Midbrain (tissue), 1 donor: ENCODE data around the gene CCDC15.

Source experiments
- DNase-seq: peaks from one replicate; lab custom pipeline; 2025; lab: John Stamatoyannopoulos, UW

The CCDC15 gene

DNA sequence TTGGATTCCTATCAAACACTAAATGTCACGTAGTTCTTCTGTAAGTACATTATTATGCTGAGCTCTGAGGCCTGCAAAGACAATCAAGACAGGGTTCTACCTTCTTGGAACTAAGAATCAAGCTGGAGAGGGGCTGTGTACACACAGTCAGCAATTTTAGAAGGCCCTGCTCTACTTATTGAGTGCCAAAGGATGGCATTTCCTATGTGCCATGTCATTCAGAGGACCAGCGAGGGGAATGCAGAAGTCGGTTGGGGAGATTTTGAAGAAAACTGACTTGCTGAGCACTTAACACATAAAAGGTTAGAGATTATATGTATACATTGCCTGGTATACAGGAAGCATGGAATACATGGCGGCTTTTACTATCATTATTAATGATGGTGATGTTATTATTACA is 114.4 kb downstream of the CCDC15 start:
- no peak for DNase-seq

- DNase-seq = no peak
Measured at GRCh38 chr11:125069008-125069407, 115.0 kb downstream of the CCDC15 start.

DNA sequence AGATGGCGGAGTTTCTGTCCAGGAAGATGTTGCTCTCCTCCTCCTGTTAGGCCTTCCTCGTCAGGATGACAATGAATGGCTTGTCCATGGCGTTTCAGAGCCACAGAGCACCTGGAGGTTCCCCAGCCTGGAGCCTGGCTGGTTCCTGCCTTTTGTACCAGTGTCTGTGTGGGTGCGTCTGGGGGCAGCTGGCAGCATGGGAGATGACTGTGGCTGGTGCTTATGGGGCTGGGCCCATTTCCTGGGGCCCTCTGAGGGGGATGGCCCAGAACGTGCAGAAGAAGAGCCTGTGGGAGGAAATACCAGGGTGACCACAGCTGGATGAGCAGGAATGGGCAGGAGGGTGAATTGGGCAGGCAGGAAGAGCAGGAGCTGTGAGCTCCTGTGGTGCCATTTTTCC is 115.8 kb downstream of the CCDC15 start:
- no peak for DNase-seq

- DNase-seq = peak; percentile 15
Measured at GRCh38 chr11:125070699-125071254, 116.8 kb downstream of the CCDC15 start.

DNA sequence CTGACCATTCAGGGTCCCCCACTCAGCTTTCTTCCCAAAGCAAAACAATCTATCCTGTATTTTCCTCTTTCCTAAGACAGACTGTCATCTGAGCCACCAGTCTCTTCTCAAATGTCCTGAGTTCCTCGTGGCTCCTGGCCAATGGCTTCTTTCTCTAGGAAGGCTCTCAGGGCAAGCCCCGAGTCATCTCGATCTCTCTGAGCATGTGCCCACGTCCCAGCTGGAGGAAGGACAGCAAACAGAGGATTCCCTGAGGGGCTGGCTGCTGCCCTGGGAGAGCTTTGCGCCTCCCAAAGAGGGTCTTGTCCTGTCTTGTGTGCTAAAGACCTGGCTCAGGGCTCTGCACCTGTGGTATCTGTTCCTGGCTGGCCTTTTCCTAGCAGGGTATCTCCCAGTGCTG is 117.4 kb downstream of the CCDC15 start:
- no peak for DNase-seq

- no peak for DNase-seq
Measured at GRCh38 chr11:125071846-125072217, 117.8 kb downstream of the CCDC15 start.

- peak; percentile 42 for DNase-seq
Measured at GRCh38 chr11:125072218-125072960, 118.4 kb downstream of the CCDC15 start.

DNA sequence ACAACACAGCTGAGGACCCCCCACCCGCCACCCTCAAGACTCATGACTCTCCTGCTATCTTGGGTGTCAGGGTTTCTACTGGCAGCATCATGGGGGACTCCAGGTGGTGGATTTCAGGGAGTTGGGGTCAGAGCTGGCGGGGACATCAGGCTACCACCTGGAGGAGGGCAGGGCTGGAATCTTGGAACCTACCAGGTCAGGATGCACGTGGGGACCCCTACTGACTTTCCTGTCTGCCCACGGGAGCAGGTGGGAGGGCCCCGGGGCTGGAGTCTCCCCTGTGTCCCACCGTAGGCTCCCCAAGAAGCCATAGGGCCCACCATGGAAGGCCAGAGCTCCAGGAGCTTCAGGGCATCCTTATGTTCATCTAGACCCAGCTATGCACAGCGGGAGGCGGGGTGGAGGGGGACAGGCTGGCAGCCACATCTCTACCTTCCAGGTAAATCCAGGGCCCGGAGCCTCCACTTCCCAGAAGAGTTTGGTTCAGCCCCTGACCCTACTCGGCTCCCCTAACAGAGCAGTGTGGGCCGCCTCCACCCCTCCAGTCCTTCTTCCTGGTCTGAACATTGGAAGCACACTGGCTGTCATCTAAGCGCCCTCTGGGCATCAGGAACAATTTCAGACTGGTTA is 119.1 kb downstream of the CCDC15 start:
- no peak for DNase-seq

GRCh38 chr11:125073616-125074483 is 119.8 kb downstream of the CCDC15 start:
- DNase-seq = no peak

DNA sequence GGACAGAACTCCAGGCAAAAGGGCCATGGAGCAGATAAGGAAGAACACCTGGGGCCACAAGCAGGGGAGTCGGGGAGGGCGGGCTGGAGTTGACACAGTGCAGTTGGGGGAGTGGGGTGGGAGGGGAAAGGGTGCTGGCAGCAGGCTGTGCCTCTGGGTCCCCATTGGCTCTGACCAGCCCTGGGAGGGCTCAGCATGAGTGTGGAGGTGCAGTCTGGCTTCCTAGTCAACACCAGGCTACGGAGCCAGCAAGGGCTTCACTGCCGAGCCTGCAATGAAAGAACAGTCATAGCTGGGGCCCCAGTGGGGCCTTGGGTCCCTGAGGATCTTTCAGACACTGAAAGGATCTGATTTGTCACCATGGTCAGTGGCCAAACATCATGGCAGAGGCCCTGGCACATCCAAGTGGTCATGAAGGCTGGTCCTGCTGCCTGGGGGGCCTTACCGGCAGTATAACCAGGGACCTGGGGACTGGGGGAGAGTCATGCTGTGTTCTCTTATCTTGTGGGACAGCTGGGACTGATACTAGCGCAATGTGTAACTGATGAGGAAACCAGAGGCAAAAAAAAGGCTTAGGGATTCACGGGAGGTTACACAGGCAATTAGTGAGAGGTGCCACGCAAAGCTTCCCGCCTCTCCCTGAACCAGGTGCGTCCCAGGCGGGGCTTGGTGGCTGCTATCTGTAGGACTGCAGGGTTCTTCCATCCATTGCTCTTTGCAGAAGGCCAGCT is 120.7 kb downstream of the CCDC15 start:
- no peak for DNase-seq

- no peak for DNase-seq
Measured at GRCh38 chr11:125075242-125075625, 121.2 kb downstream of the CCDC15 start.

- no peak for DNase-seq
Measured at GRCh38 chr11:125075900-125076317, 121.9 kb downstream of the CCDC15 start.

DNA sequence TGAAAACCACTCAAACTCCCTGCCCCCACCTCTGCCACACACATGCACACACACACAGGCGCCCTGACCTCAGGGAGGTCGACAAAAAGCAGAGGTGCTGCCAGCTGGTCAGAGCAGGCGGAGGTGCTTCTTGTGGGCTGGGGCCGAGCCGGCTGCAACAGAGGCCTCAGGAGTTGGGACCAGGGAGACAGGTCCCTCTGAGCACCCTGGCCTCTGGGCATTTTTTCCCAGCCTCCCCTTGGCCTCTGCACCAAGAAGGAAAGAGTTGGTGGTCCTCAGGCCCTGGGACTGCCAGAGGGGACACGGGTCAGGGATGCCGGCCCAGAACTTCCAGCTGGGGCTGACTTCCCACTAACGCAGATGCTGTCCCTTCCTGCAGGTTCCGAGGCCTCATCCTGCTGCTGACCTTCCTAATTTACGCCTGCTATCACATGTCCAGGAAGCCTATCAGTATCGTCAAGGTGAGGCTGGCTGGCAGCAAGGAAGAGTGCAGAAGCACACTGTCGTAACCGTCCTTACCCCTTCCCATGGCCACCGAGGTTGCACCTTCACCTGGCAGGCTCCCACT is 122.5 kb downstream of the CCDC15 start:
- DNase-seq = no peak

DNA sequence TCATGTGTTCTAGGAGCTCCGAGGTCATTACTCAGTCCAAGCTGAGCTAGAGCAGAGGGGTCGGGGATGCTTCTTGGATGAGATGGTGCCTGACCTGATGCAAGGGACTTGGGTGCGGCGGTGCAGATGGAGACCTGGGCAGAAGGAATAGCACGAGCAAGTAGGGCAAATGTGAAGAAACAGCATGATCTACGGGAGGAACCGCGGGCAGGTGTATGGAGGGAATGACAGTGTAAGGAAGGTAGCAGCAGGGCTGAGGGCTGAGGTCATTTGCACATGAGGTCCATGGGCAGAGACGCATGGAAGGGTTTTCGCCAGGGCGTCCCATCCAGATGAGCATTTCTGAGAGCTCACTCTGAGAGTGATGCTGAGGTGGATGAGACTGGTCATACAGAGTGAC is 124.0 kb downstream of the CCDC15 start:
- DNase-seq = no peak

DNA sequence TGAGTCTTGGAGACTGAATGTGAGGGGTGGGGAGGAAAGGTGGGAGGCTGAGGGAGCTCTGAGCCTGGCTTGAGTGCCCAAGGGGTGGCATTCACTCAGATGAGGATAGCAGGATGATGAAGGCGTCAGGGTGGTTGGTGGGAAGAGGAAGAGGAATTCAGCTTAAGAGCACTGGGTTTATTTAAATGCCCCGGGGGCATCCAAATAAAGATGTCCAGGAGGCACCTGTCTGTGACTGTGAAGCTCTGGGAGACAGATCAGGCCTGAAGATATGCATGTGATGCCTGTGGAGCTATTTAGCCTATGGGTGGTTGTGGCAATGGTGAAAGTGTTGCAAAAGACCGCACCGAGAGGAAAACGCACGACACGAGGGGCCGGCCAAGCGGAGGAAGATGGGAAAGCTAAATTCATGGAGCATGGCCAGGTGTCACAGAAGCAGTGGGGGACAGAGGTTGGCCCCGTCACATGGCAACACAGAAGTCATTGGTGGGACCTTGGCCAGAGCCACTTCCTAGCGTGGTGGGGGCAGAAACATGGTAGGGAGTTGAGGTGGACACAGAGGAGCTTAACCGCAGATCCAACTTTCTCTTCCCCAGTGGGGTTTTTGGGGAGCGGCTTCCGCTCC is 124.6 kb downstream of the CCDC15 start:
- DNase-seq = no peak

GRCh38 chr11:125079151-125079877 is 125.3 kb downstream of the CCDC15 start:
- no peak for DNase-seq

DNA sequence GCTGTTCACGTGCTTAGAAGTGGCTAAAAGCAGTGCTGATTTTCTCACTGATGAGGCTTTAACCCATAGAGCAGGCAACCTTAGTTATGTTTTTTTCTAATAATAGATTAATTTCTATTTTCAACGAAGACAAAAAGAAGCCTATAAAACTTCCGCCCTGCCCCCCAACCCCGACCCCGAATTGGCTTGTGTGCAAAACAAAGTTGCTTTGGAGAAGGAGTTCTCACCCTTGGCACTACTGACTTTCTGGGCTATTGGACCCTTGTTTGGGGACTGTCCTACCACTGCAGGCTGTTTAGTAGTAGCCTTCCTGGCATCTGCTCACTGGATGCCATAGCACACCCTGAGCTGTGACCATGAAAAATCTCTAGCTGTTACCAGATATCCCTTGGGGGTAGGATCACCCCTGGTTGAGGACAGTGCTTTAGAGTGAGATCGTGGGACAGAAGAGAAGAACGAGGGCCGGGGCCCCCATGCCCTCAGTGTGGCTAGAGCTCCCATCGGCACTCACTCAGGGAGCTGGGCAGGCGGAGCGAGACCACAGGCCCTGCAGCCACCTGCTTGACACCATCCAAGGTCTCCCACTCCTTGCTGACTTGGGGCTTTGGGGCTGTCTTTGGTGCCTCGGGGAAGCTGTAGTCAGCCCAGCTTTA is 126.0 kb downstream of the CCDC15 start:
- no peak for DNase-seq

GRCh38 chr11:125080531-125080911 is 126.5 kb downstream of the CCDC15 start:
- DNase-seq = no peak

DNA sequence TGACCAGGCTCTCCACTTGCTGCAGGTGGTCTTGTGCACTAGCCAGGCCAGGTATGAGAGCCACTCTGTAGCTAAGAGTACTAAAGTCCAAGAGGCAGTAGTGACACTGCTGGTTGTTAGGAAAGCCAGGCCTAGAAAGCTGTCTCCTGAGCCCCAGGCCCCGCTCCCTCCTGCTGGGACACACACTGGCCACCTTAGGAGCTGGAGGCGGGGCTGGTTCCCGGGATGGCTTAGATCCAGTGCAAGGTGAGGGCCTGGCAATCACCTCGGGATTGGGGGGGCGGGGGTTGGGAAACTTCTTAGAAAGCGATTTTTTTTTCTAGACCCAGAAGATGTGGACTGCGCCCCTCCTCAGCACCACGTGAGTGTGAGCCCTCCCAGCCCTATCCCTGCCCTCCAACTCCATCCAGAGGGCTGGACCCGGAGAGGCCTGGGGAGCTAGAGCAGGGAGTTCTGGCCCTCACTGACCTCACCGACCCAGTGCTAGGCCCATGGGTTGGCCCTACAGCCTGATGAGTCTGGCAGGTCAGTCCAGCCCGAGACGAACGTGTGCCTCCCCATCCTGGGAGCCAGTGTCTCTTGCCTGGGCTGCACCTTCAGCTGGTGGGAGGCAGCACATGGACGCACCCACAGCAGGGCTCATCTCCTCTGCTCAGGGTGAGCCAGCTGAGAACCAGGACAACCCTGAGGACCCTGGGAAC is 127.2 kb downstream of the CCDC15 start:
- no peak for DNase-seq
